ENCODE data around the gene NFATC2. TPM values are rescaled to one million over a fixed set of nuclear protein-coding genes. Genes with fewer than 3 reads are reported as not detected.
"Not testable (repeated sequence)": the region's sequence is repeated elsewhere in the genome, so short reads cannot be mapped to it uniquely, and the experiment has no call there.

The NFATC2 gene
- total RNA-seq, 1 donor from 2014 or later: 0.89 TPM

DNA sequence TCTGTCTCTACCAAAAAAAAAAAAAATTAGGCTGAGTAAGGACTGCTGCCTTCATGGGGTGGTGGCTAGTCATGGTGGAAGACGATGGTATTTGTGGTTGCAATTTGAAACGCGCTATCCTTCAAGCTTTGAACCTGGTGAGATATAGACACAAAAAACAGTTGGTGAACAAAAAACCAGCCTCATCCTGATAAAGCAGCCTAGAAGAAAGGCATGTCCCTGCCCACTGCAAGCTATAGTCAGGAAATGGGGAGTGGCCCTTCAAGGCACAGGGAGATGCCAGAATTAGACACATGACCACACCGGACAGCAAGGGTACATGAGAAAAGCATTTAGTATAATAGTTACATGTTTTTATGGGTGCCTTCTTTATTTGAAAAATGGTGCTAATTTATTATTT is 193.6 kb downstream of the NFATC2 start:
- H3K4me1 Mint-ChIP-seq (ENCODE audit: unreplicated experiment): peaks cover 63% of the 10 kb centered on the region
- H3K27me3 Mint-ChIP-seq (ENCODE audit: unreplicated experiment): no peaks in the 10 kb centered on the region
- no peaks in the 10 kb centered on the region for H3K36me3 Mint-ChIP-seq (ENCODE audit: unreplicated experiment)
- TF ChIP-seq, protein P1, sequence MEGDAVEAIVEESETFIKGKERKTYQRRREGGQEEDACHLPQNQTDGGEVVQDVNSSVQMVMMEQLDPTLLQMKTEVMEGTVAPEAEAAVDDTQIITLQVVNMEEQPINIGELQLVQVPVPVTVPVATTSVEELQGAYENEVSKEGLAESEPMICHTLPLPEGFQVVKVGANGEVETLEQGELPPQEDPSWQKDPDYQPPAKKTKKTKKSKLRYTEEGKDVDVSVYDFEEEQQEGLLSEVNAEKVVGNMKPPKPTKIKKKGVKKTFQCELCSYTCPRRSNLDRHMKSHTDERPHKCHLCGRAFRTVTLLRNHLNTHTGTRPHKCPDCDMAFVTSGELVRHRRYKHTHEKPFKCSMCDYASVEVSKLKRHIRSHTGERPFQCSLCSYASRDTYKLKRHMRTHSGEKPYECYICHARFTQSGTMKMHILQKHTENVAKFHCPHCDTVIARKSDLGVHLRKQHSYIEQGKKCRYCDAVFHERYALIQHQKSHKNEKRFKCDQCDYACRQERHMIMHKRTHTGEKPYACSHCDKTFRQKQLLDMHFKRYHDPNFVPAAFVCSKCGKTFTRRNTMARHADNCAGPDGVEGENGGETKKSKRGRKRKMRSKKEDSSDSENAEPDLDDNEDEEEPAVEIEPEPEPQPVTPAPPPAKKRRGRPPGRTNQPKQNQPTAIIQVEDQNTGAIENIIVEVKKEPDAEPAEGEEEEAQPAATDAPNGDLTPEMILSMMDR (IDR thresholded peaks at IDR 0.05): no peak
- no peaks in the 10 kb centered on the region for H3K9me3 Mint-ChIP-seq (ENCODE audit: unreplicated experiment)
- no peak overlapping the region for H3K27ac Mint-ChIP-seq (ENCODE audit: unreplicated experiment)
- no peak overlapping the region for H3K4me3 Mint-ChIP-seq (ENCODE audit: unreplicated experiment)
- no peak for DNase-seq (ENCODE audit: extremely low spot score, unreplicated experiment)

DNA sequence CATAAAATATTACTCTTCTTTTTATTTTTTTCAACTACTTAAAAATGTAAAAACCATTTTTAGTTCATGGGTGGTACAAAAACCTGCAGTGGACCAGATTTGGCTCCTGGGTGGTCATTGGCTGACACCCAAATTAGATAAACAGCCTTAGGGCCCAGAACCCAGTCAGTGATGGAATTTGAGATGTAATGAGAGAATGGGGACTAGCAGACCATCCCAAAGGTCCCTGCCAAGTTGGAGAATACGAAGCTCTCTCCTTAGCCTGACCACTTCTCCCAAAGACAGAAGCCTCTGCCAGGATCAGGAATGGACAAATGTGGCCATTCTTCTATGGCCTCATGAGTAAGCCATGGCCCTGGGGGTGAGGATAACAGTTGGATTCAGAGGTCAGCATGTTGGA is 194.7 kb downstream of the NFATC2 start:
- Mint-ChIP-seq H3K9me3 (ENCODE audit: unreplicated experiment) (no peaks in the 10 kb centered on the region), H3K27ac (ENCODE audit: unreplicated experiment) (no peak overlapping the region), H3K36me3 (ENCODE audit: unreplicated experiment) (no peaks in the 10 kb centered on the region), H3K4me1 (ENCODE audit: unreplicated experiment) (peaks cover 58% of the 10 kb centered on the region), H3K4me3 (ENCODE audit: unreplicated experiment) (no peak overlapping the region), H3K27me3 (ENCODE audit: unreplicated experiment) (no peaks in the 10 kb centered on the region)
- no peak for DNase-seq (ENCODE audit: extremely low spot score, unreplicated experiment)
- TF ChIP-seq, protein P1 (IDR thresholded peaks at IDR 0.05): no peak

DNA sequence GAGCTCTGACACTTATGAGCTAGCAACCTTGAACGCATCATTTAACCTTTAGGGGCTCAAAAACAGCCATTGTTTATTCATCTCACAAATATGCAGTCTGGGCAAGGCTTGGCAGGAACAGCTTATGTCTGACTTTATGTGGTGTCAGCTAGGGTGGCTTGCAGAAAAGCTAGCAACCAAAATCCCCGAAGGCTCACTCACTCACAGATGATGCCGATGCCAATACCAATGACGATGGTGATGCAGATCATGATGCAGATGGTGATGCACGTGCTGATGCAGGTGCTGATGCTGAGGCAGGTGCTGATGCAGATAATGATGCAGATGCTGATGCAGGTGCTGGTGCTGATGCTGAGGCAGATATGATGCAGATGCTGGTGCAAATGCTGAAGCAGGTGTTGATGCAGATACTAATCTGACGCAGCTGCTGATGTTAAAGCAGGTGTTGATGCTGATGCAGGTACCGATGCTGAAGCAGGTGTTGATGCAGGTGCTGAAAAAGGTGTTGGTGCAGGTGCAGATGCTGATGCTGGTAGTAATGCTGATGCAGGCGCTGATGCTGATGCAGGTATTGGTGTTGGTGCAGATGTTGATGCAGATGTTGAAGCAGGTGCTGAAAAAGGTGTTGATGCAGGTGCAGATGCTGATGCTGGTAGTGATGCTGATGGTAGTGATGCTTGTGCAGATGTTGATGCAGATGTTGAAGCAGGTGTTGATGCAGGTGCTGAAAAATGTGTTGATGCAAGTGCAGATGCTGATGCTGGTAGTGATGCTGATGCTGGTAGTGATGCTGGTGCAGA is 195.6 kb downstream of the NFATC2 start:
- Mint-ChIP-seq H3K9me3 (ENCODE audit: unreplicated experiment) (no peaks in the 10 kb centered on the region), H3K4me1 (ENCODE audit: unreplicated experiment) (peaks cover 52% of the 10 kb centered on the region), H3K27me3 (ENCODE audit: unreplicated experiment) (no peaks in the 10 kb centered on the region), H3K36me3 (ENCODE audit: unreplicated experiment) (no peaks in the 10 kb centered on the region), H3K4me3 (ENCODE audit: unreplicated experiment) (no peak overlapping the region), H3K27ac (ENCODE audit: unreplicated experiment) (no peak overlapping the region)
- no peak for DNase-seq (ENCODE audit: extremely low spot score, unreplicated experiment)
- TF ChIP-seq, protein P1 (IDR thresholded peaks at IDR 0.05): no peak

DNA sequence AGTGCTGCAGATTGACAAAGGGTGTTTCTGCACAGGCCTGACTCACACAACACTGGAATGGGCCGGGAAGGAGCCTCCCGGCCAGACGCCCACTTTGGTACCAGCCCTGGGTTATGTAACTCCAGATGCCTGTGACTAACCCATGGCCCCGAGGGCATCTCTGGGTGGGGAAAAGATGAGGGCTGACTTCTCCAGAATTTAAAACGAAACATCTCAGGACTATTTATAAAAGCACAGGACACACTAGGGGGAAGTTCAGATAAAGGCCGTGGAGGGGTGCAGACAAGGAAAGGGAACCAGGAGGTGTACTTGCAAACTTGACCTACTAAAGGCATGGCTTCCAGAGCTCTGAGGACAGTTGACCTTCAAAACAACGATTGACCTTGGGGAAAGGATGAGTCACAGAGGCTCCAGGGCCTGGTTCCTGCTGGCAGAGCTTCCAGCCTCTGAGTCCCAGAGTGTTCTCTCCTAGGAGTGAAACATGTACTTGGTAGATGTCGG is 196.9 kb downstream of the NFATC2 start:
- Mint-ChIP-seq H3K27me3 (ENCODE audit: unreplicated experiment) (no peaks in the 10 kb centered on the region), H3K36me3 (ENCODE audit: unreplicated experiment) (no peaks in the 10 kb centered on the region), H3K9me3 (ENCODE audit: unreplicated experiment) (no peaks in the 10 kb centered on the region), H3K27ac (ENCODE audit: unreplicated experiment) (peak overlapping the region; percentile 64), H3K4me3 (ENCODE audit: unreplicated experiment) (no peak overlapping the region), H3K4me1 (ENCODE audit: unreplicated experiment) (peaks cover 39% of the 10 kb centered on the region)
- TF ChIP-seq, protein P1 (IDR thresholded peaks at IDR 0.05): no peak
- no peak for DNase-seq (ENCODE audit: extremely low spot score, unreplicated experiment)

DNA sequence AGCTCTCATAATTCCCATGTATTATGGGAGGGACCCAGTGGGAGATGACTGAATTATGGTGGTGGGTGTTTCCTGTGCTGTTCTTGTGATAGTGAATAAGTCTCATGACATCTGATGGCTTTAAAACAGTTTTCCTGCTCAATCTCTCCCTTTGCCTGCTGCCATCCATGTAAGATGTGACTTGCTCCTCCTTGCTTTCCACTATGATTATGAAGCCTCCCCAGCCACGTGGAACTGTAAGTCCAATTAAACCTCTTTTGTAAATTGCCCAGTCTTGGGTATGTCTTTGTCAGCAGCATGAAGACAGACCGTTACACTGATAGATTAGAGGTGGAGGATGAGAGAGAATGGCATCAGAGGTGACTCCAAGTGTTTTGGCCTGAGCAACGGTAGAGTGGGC is 198.7 kb downstream of the NFATC2 start:
- not testable (repeated sequence) for DNase-seq (ENCODE audit: extremely low spot score, unreplicated experiment); H3K27me3 Mint-ChIP-seq (ENCODE audit: unreplicated experiment); H3K4me3 Mint-ChIP-seq (ENCODE audit: unreplicated experiment); H3K27ac Mint-ChIP-seq (ENCODE audit: unreplicated experiment); H3K36me3 Mint-ChIP-seq (ENCODE audit: unreplicated experiment); H3K9me3 Mint-ChIP-seq (ENCODE audit: unreplicated experiment)
- peaks cover 38% of the 10 kb centered on the region for H3K4me1 Mint-ChIP-seq (ENCODE audit: unreplicated experiment)

All from osteocyte (in vitro differentiated cells).